GM12865 (cell line): ENCODE data around the gene AZIN2.

Source experiments
- DNase-seq: peaks from one replicate; pipeline ENCODE4 v3.0.0; 2010; ENCODE audit warnings: low read depth
- H3K4me3 ChIP-seq: 2 replicates; pipeline ENCODE4 v1.5.1; 2011; ENCODE audit warnings: mild to moderate bottlenecking, low read depth, low read length, control low read depth
- CTCF ChIP-seq: IDR thresholded peaks from 2 replicates; pipeline ENCODE4 v1.5.1; 2011; ENCODE audit warnings: low read length, control low read depth, low read depth, inconsistent platforms; ENCODE audit not compliant: insufficient read depth; ENCODE audit errors: missing control alignments

AZIN2 gene

GRCh38 chr1:33167650-33168447, 86.9 kb downstream of the AZIN2 start:
- DNase-seq = no peak
- H3K4me3 ChIP-seq = no peak overlapping the region
- TF ChIP-seq CTCF = no peak

GRCh38 chr1:33168556-33169289, 87.8 kb downstream of the AZIN2 start:
- no peak for TF ChIP-seq CTCF
- no peak overlapping the region for H3K4me3 ChIP-seq
- no peak for DNase-seq

- no peak for TF ChIP-seq CTCF
- no peak overlapping the region for H3K4me3 ChIP-seq
- DNase-seq = no peak
Observed at GRCh38 chr1:33169290-33170055, 88.5 kb downstream of the AZIN2 start.
